H9 (cell line): ENCODE data around the gene PC. TPM values are rescaled to one million over a fixed set of nuclear protein-coding genes. Genes with fewer than 3 reads are reported as not detected.

Experiments used
- DNase-seq: peaks from one replicate; pipeline ENCODE4 v3.0.0-alpha.2; 2017
- H2AFZ ChIP-seq: one replicate; pipeline ENCODE4 v1.6.1; 2013; ENCODE audit warnings: mild to moderate bottlenecking, low read length, control low read depth, moderate library complexity
- H2AK5ac ChIP-seq: 2 replicates; pipeline ENCODE4 v1.6.1; 2013; ENCODE audit warnings: low read length, control low read depth, mixed read lengths; ENCODE audit not compliant: insufficient read length
- H2BK120ac ChIP-seq: one replicate; pipeline ENCODE4 v1.6.1; 2013; ENCODE audit warnings: low read depth, mild to moderate bottlenecking, low read length, control low read depth, inconsistent platforms; ENCODE audit not compliant: poor library complexity, severe bottlenecking
- H2BK12ac ChIP-seq: 2 replicates; pipeline ENCODE4 v1.6.1; 2013; ENCODE audit warnings: low read length, control low read depth, mixed read lengths, low read depth; ENCODE audit not compliant: insufficient read length
- H2BK15ac ChIP-seq: 2 replicates; pipeline ENCODE4 v1.6.1; 2013; ENCODE audit warnings: low read depth, low read length, control low read depth
- H2BK20ac ChIP-seq: one replicate; pipeline ENCODE4 v1.6.1; 2013; ENCODE audit warnings: low read depth, mild to moderate bottlenecking, low read length, control low read depth, inconsistent platforms; ENCODE audit not compliant: poor library complexity, severe bottlenecking
- H2BK5ac ChIP-seq: 2 replicates; pipeline ENCODE4 v1.6.1; 2013; ENCODE audit warnings: low read length, control low read depth, mixed read lengths; ENCODE audit not compliant: insufficient read length
- H3K14ac ChIP-seq: 2 replicates; pipeline ENCODE4 v1.6.1; 2013; ENCODE audit warnings: low read length, control low read depth; ENCODE audit not compliant: insufficient read depth
- H3K18ac ChIP-seq: 2 replicates; pipeline ENCODE4 v1.6.1; 2013; ENCODE audit warnings: low read depth, mild to moderate bottlenecking, mixed read lengths, low read length, control low read depth; ENCODE audit not compliant: insufficient read length
- H3K23ac ChIP-seq: 2 replicates; pipeline ENCODE4 v1.6.1; 2013; ENCODE audit warnings: low read length, control low read depth, mixed read lengths, low read depth; ENCODE audit not compliant: insufficient read length
- H3K23me2 ChIP-seq: 2 replicates; pipeline ENCODE4 v1.6.1; 2013; ENCODE audit warnings: low read depth, mild to moderate bottlenecking, mixed read lengths, low read length, control low read depth; ENCODE audit not compliant: insufficient read length, poor library complexity, severe bottlenecking
- H3K27ac ChIP-seq: 2 replicates; pipeline ENCODE4 v1.5.1; 2013; ENCODE audit warnings: low read length, control low read depth, mixed read lengths, low read depth; ENCODE audit not compliant: insufficient read length
- H3K27me3 ChIP-seq: 2 replicates; pipeline ENCODE4 v1.6.1; 2013; ENCODE audit warnings: low read length, control low read depth, inconsistent platforms; ENCODE audit not compliant: insufficient read depth
- H3K4ac ChIP-seq: 2 replicates; pipeline ENCODE4 v1.6.1; 2013; ENCODE audit warnings: low read depth, mild to moderate bottlenecking, control low read depth, inconsistent platforms, low read length, moderate library complexity
- H3K4me1 ChIP-seq: 2 replicates; pipeline ENCODE4 v1.6.1; 2013; ENCODE audit warnings: low read length, control low read depth, inconsistent platforms; ENCODE audit not compliant: insufficient read depth
- H3K4me2 ChIP-seq: 2 replicates; pipeline ENCODE4 v1.6.1; 2013; ENCODE audit warnings: low read length, control low read depth, mixed read lengths; ENCODE audit not compliant: insufficient read length, insufficient read depth
- H3K56ac ChIP-seq: 2 replicates; pipeline ENCODE4 v1.6.1; 2013; ENCODE audit warnings: low read depth, mild to moderate bottlenecking, mixed read lengths, low read length, control low read depth; ENCODE audit not compliant: insufficient read length
- H3K79me1 ChIP-seq: 2 replicates; pipeline ENCODE4 v1.6.1; 2013; ENCODE audit warnings: low read depth, mild to moderate bottlenecking, moderate library complexity, low read length, control low read depth, inconsistent platforms; ENCODE audit not compliant: insufficient read depth, poor library complexity, severe bottlenecking
- H3K79me2 ChIP-seq: 2 replicates; pipeline ENCODE4 v1.6.1; 2013; ENCODE audit warnings: low read length, control low read depth, inconsistent platforms; ENCODE audit not compliant: insufficient read depth
- H3K9ac ChIP-seq: 2 replicates; pipeline ENCODE4 v1.6.1; 2013; ENCODE audit warnings: low read length, control low read depth, mixed read lengths; ENCODE audit not compliant: insufficient read length; ENCODE audit errors: extremely low read depth
- H3K9me3 ChIP-seq: one replicate; pipeline ENCODE4 v1.6.1; 2013; ENCODE audit warnings: low read depth, low read length, inconsistent platforms; ENCODE audit not compliant: control insufficient read depth
- H3T11ph ChIP-seq: one replicate; pipeline ENCODE4 v1.6.1; 2013; ENCODE audit warnings: mild to moderate bottlenecking, low read length, control low read depth, inconsistent platforms
- H4K20me1 ChIP-seq: one replicate; pipeline ENCODE4 v1.6.1; 2013; ENCODE audit not compliant: control insufficient read depth, insufficient read length, insufficient read depth
- H4K5ac ChIP-seq: 2 replicates; pipeline ENCODE4 v1.6.1; 2013; ENCODE audit warnings: low read depth, mild to moderate bottlenecking, mixed read lengths, low read length, control low read depth; ENCODE audit not compliant: insufficient read length
- H4K8ac ChIP-seq: replicated peaks from 2 replicates; pipeline ENCODE4 v1.6.1; 2013; ENCODE audit warnings: low read length, control low read depth, mixed read lengths, low read depth; ENCODE audit not compliant: insufficient read length
- H4K91ac ChIP-seq: 2 replicates; pipeline ENCODE4 v1.6.1; 2013; ENCODE audit warnings: low read depth, mild to moderate bottlenecking, moderate library complexity, mixed read lengths, low read length, control low read depth; ENCODE audit not compliant: insufficient read length
- H3K27ac Mint-ChIP-seq, 3 experiments: 2 replicates in 2 of 3; 3 replicates in 1 of 3; pipeline ENCODE4 v1.8.0; 2020 to 2021; ENCODE audit warnings: mixed read lengths in 3 of 3, mild to moderate bottlenecking in 1 of 3, moderate library complexity in 1 of 3
- H3K27me3 Mint-ChIP-seq: 2 replicates; pipeline ENCODE4 v1.8.0; 2021; ENCODE audit warnings: low read depth, mild to moderate bottlenecking, moderate library complexity, mixed read lengths
- H3K36me3 Mint-ChIP-seq, 3 experiments: 2 replicates in 2 of 3; 3 replicates in 1 of 3; pipeline ENCODE4 v1.8.0; 2020 to 2021; ENCODE audit warnings: low read depth in 3 of 3, mixed read lengths in 3 of 3; ENCODE audit not compliant: insufficient read depth in 1 of 3
- H3K4me1 Mint-ChIP-seq, 2 experiments: 2 replicates each; pipeline ENCODE4 v1.8.0; 2020; ENCODE audit warnings: mixed read lengths in 2 of 2
- H3K4me3 Mint-ChIP-seq, 2 experiments: 2 replicates in 1 of 2; 3 replicates in 1 of 2; pipeline ENCODE4 v1.8.0; 2020 to 2021; ENCODE audit warnings: mild to moderate bottlenecking in 2 of 2, mixed read lengths in 2 of 2, moderate library complexity in 1 of 2
- H3K9me3 Mint-ChIP-seq, 2 experiments: 2 replicates in 1 of 2; 3 replicates in 1 of 2; pipeline ENCODE4 v1.8.0; 2020; ENCODE audit warnings: mild to moderate bottlenecking in 2 of 2, mixed read lengths in 2 of 2, moderate library complexity in 1 of 2
- WGBS: extraction: QIAGEN DNeasy Blood & Tissue Kit; methylation state at CpG from one replicate; pipeline ENCODE4 v1.1.7; 2013; ENCODE audit warnings: missing lambda C conversion rate, low lambda C conversion rate, mixed read lengths; ENCODE audit not compliant: insufficient read length; ENCODE audit errors: extremely low coverage; 5-methylcytosine and 5-hydroxymethylcytosine counted together
- total RNA-seq: library from RNA; stranded (reverse); gene quantifications from 2 replicates; pipeline ENCODE4 v1.2.1, GENCODE V29; 2021
- TF ChIP-seq, protein P1 (sequence below): fragments of 200-600 bp; sonication (generic); conservative IDR thresholded peaks from 3 replicates; pipeline ENCODE4 v1.8.0; 2021; ENCODE audit warnings: antibody characterized with exemption, mild to moderate bottlenecking

PC gene
- total RNA-seq, 1 experiment from 2014 or later = 32.6 TPM

DNA sequence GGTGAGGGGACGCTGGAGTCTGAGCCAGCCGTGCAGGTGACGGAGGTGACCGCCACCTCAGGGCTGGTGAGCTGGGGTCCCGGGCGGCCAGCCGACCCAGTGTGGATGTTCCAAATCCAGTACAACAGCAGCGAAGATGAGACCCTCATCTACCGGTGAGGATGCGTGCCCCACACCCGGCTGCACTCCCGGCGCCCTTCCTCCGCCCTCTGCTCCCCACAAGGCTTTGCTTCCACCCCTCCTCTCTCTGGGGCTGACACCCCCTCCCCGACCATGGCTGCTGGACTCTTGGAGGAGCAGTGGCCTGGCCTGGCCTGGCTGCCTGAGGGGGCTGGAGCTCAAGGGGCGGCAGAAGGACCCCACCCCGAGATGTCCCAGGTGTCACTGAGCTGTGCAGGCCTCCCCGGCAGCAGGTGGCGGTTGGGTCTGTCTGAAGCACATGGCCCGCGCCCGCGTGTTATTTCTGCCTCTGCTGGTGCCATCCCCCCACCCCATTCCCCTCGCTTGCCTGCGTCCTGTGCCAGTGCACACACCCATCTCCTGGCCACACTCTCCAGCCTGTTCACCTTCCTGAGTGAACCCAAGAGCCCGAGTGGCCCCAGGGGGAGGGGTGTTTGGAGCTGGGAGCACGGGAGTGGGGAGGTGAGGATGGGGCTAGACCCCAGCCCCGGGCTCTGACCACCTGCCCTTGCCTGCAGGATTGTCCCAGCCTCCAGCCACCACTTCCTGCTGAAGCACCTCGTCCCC lies 99.1 kb downstream of the PC start:
- Histone ChIP-seq H3K79me1 (no peaks in the 10 kb centered on the region), H3K27me3 (no peaks in the 10 kb centered on the region), H3K56ac (no peak overlapping the region), H2AFZ (no peak overlapping the region), H3K23ac (no peak overlapping the region), H4K20me1 (no peaks in the 10 kb centered on the region), H2AK5ac (no peak overlapping the region), H2BK120ac (no peak overlapping the region), H2BK5ac (no peak overlapping the region), H3K4ac (no peak overlapping the region), H3K9ac (no peak overlapping the region), H2BK12ac (no peak overlapping the region), H3K14ac (no peak overlapping the region), H3K27ac (no peak overlapping the region), H3K23me2 (peaks cover 10% of the 10 kb centered on the region), H4K8ac (no peak overlapping the region), H2BK20ac (no peak overlapping the region), H3K9me3 (no peaks in the 10 kb centered on the region), H3K4me2 (no peak overlapping the region), H2BK15ac (no peak overlapping the region), H4K5ac (no peak overlapping the region), H3K79me2 (no peaks in the 10 kb centered on the region), H3K18ac (no peak overlapping the region), H4K91ac (no peak overlapping the region), H3T11ph (no peak overlapping the region), H3K4me1 (no peaks in the 10 kb centered on the region)
- no peak overlapping the region for H3K4me3 Mint-ChIP-seq
- H3K9me3 Mint-ChIP-seq = no peaks in the 10 kb centered on the region
- TF ChIP-seq, protein P1, sequence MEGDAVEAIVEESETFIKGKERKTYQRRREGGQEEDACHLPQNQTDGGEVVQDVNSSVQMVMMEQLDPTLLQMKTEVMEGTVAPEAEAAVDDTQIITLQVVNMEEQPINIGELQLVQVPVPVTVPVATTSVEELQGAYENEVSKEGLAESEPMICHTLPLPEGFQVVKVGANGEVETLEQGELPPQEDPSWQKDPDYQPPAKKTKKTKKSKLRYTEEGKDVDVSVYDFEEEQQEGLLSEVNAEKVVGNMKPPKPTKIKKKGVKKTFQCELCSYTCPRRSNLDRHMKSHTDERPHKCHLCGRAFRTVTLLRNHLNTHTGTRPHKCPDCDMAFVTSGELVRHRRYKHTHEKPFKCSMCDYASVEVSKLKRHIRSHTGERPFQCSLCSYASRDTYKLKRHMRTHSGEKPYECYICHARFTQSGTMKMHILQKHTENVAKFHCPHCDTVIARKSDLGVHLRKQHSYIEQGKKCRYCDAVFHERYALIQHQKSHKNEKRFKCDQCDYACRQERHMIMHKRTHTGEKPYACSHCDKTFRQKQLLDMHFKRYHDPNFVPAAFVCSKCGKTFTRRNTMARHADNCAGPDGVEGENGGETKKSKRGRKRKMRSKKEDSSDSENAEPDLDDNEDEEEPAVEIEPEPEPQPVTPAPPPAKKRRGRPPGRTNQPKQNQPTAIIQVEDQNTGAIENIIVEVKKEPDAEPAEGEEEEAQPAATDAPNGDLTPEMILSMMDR = no peak
- H3K27ac Mint-ChIP-seq = no peak overlapping the region
- H3K36me3 Mint-ChIP-seq = peaks cover 0 to 8% (median 2%) of the 10 kb centered on the region in 3 experiments; a peak in 3 of 7 replicates
- peaks cover 2% of the 10 kb centered on the region for H3K27me3 Mint-ChIP-seq
- no peak for DNase-seq
- WGBS = no CpG with 5 or more reads among the region's 29 CpGs
- H3K4me1 Mint-ChIP-seq = peaks cover 9% of the 10 kb centered on the region in 2 experiments
